Colon (tissue), 2 donors: ENCODE measurements around the gene ANXA1.

ENCODE experiments used
- FAIRE-seq: peaks from 2 replicates; lab custom pipeline; 2012; peaks lifted over from hg19 to GRCh38; lab: Jason Lieb, UNC
- donor health status: control.
- donor health status: control.

Gene ANXA1

DNA sequence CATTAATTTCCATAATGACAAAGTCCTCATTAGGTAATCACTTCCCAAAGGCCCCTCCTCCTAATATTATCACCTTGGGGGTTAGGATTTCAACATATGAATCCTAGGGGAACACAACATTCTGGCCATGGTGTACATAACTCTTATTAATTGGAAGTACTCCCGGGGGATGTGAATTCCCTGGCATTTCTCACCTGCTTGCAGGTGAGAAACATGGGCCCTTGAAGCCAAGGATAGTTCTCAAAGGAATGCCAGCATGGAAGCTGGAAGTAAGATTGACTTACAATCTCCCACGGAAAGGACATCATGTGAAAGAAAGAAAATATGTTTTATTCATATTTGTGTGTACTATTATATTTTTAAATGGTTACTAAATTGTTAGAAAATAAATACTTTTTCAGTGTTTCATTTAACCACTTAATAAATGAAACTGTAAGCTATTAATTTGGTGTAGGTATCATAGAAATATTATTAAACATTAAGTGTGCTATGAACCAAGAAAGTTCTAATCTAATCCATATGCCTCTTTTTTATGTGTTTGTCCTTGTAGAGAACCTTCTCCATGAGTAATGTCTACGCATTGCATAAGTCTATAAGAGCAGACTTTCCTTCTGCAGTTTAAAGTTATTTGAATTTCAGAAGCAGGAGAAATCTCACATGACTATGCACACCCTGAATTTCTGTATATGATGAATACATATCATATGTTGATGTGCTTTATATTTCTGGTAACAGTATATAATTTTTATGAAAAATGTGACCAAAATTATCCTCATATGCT, 59.4 kb downstream of the ANXA1 start:
- FAIRE-seq, result no peak

GRCh38 chr9:73213300-73213699, 61.6 kb downstream of the ANXA1 start:
- no peak for FAIRE-seq

DNA sequence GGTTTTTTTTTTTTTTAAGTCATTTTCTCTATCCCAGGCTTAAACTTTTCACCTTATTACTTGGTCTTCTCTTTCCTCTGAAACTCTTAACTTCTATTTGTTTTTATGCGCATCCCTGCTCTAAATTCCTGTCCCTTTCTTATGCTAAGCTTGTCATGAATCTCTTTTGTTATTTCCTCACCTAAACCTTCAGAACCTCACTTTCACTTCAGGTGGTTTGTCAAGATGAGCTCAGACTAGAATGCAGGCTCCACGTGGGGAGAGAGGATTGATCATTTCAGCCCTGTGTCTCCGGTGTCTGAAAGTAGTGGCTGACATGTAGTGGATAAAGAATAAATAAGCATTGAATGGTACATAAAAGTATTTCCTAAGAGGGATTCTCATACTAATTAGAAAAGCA, 63.6 kb downstream of the ANXA1 start:
- FAIRE-seq, result no peak

- no peak for FAIRE-seq
These were observed 64.4 kb downstream of the ANXA1 start for GRCh38 chr9:73216100-73216499.
